OCI-LY7 (cell line): Measurements from ENCODE around the gene FSIP1. TPM values are rescaled to one million over a fixed set of nuclear protein-coding genes. Genes with fewer than 3 reads are reported as not detected.

Experiments used
- BruUV-seq: library from RNA; stranded (reverse); fragments of 400-500 nt; replicated peaks from 2 replicates; lab custom pipeline; 2021; lab: Mats Ljungman, UMichigan
- CTCF ChIA-PET: fragments of 300-600 bp; sonication (Branson Sonifier 250); formaldehyde crosslinking; loops from one replicate; lab custom pipeline; 2022; ENCODE audit warnings: antibody characterized with exemption; ENCODE audit not compliant: unreplicated experiment; lab: Charles Lee
- POLR2A ChIA-PET: fragments of 300-600 bp; sonication (Branson Sonifier 250); formaldehyde crosslinking; loops from one replicate; lab custom pipeline; 2022; ENCODE audit warnings: antibody characterized with exemption; lab: Charles Lee
- DNase-seq: peaks from one replicate; pipeline ENCODE4 v3.0.0-alpha.2; 2015; ENCODE audit warnings: low spot score
- H2AFZ ChIP-seq: fragments of 200-600 bp; sonication (generic), shearing (Covaris generic); 2 replicates; pipeline ENCODE4 v1.6.1; 2014; ENCODE audit warnings: mild to moderate bottlenecking, antibody characterized with exemption, low read length, moderate library complexity
- H3K27ac ChIP-seq: fragments of 200-600 bp; sonication (generic); 2 replicates; pipeline ENCODE4 v1.5.1; 2014; ENCODE audit warnings: mixed run types, low read depth, mild to moderate bottlenecking, moderate library complexity, low read length, inconsistent platforms; ENCODE audit not compliant: poor library complexity, severe bottlenecking
- H3K36me3 ChIP-seq: fragments of 200-600 bp; sonication (generic); 2 replicates; pipeline ENCODE4 v1.6.1; 2014; ENCODE audit warnings: mild to moderate bottlenecking, antibody characterized with exemption, low read length, moderate library complexity, mixed read lengths; ENCODE audit not compliant: insufficient read depth
- H3K4me1 ChIP-seq: fragments of 200-600 bp; sonication (generic); 2 replicates; pipeline ENCODE4 v1.5.1; 2014; ENCODE audit warnings: mild to moderate bottlenecking, low read length; ENCODE audit not compliant: insufficient read depth, poor library complexity, severe bottlenecking
- H3K4me2 ChIP-seq: fragments of 200-600 bp; sonication (generic); 2 replicates; pipeline ENCODE4 v1.6.1; 2014; ENCODE audit warnings: mild to moderate bottlenecking, low read length
- H3K4me3 ChIP-seq: fragments of 200-600 bp; sonication (generic); 2 replicates; pipeline ENCODE4 v1.5.1; 2014; ENCODE audit warnings: mild to moderate bottlenecking, low read depth, low read length; ENCODE audit not compliant: poor library complexity, severe bottlenecking
- H3K79me2 ChIP-seq: fragments of 200-600 bp; sonication (generic); 2 replicates; pipeline ENCODE4 v1.6.1; 2016; ENCODE audit warnings: low read depth, mild to moderate bottlenecking, low read length, moderate library complexity, mixed read lengths; ENCODE audit not compliant: insufficient read depth
- H3K9me2 ChIP-seq: fragments of 200-600 bp; sonication (generic); 2 replicates; pipeline ENCODE4 v1.6.1; 2016; ENCODE audit warnings: mild to moderate bottlenecking, low read length, mixed read lengths; ENCODE audit not compliant: insufficient read depth
- H3K9me3 ChIP-seq: fragments of 200-600 bp; sonication (generic); 2 replicates; pipeline ENCODE4 v1.6.1; 2014; ENCODE audit warnings: mild to moderate bottlenecking, mixed run types, low read length, mixed read lengths
- H4K20me1 ChIP-seq: fragments of 200-600 bp; sonication (generic); 2 replicates; pipeline ENCODE4 v1.6.1; 2014; ENCODE audit warnings: mild to moderate bottlenecking, antibody characterized with exemption, low read length, moderate library complexity, mixed read lengths; ENCODE audit not compliant: insufficient read depth
- CTCF ChIP-seq: fragments of 200-600 bp; sonication (generic); conservative IDR thresholded peaks from 2 replicates; pipeline ENCODE4 v1.5.1; 2014; ENCODE audit warnings: mild to moderate bottlenecking, antibody characterized with exemption, low read length, moderate library complexity, mixed read lengths
- EZH2phosphoT487 ChIP-seq: fragments of 200-600 bp; sonication (generic); IDR thresholded peaks from 2 replicates; pipeline ENCODE4 v1.6.1; 2018; ENCODE audit warnings: low read depth, borderline replicate concordance, mild to moderate bottlenecking, mixed run types, antibody characterized with exemption, low read length, moderate library complexity, mixed read lengths
- intact Hi-C: fragments of 100-400 bp; cut with micrococcal nuclease; formaldehyde crosslinking; loops from one replicate; pipeline ENCODE4 v1.10.0; 2022; ENCODE audit not compliant: unreplicated experiment
- total RNA-seq, 2 experiments: library from RNA; depleted of rRNA in 1 of 2; stranded (reverse); fragments of >200 nt in 1 of 2; shearing (Covaris generic) in 1 of 2; gene quantifications; 2 replicates each; pipeline ENCODE4 v1.2.3, GENCODE V29; 2014 to 2022

The FSIP1 gene
- total RNA-seq, 2 experiments from 2014 or later, result 0.28 to 0.65 TPM

- Histone ChIP-seq H3K4me3 (no peak overlapping the region), H3K27ac (no peak overlapping the region), H3K4me1 (no peaks in the 10 kb centered on the region), H3K9me3 (no peaks in the 10 kb centered on the region), H4K20me1 (no peaks in the 10 kb centered on the region), H3K79me2 (no peaks in the 10 kb centered on the region), H3K36me3 (no peaks in the 10 kb centered on the region), H3K9me2 (no peaks in the 10 kb centered on the region), H2AFZ (no peak overlapping the region), H3K4me2 (no peak overlapping the region)
- intact Hi-C loops, result loop anchor here (5.0 kb wide), 1 partner anchor 766 kb away; no protein-coding TSS in a partner anchor
- DNase-seq, result no peak
- BruUV-seq, result no TSS peak
- CTCF ChIA-PET, result no interaction called here
- POLR2A ChIA-PET, result interaction anchor here (0.6 kb wide), 1 partner anchor 96 kb away, joined by 3 read pairs; no protein-coding TSS in a partner anchor
- TF ChIP-seq EZH2phosphoT487 (no peak), CTCF (no peak)
These were observed 199.6 kb downstream of the FSIP1 start for GRCh38 chr15:39582977-39583595.

GRCh38 chr15:39582286-39582976 is 200.2 kb downstream of the FSIP1 start:
- CTCF ChIA-PET, result no interaction called here
- DNase-seq, result no peak
- intact Hi-C loops, result loop anchor here (5.0 kb wide), 1 partner anchor 765 kb away; no protein-coding TSS in a partner anchor
- Histone ChIP-seq H3K9me3 (no peaks in the 10 kb centered on the region), H3K4me1 (no peaks in the 10 kb centered on the region), H3K4me2 (no peak overlapping the region), H4K20me1 (no peaks in the 10 kb centered on the region), H2AFZ (no peak overlapping the region), H3K79me2 (no peaks in the 10 kb centered on the region), H3K4me3 (no peak overlapping the region), H3K9me2 (no peaks in the 10 kb centered on the region), H3K27ac (no peak overlapping the region), H3K36me3 (no peaks in the 10 kb centered on the region)
- POLR2A ChIA-PET, result interaction anchor here (0.5 to 0.6 kb wide), 2 partner anchors 97 to 466 kb away, joined by 3 read pairs; no protein-coding TSS in a partner anchor
- no peak for TF ChIP-seq CTCF
- BruUV-seq, result no TSS peak

GRCh38 chr15:39581793-39582285 is 200.8 kb downstream of the FSIP1 start:
- TF ChIP-seq EZH2phosphoT487 (no peak), CTCF (no peak)
- intact Hi-C loops, result loop anchor here (5.0 kb wide), 1 partner anchor 765 kb away; no protein-coding TSS in a partner anchor
- Histone ChIP-seq H3K27ac (no peak overlapping the region), H3K4me3 (no peak overlapping the region), H3K9me2 (no peaks in the 10 kb centered on the region), H3K4me2 (no peak overlapping the region), H3K9me3 (no peaks in the 10 kb centered on the region), H2AFZ (no peak overlapping the region), H3K36me3 (no peaks in the 10 kb centered on the region), H3K4me1 (no peaks in the 10 kb centered on the region), H3K79me2 (no peaks in the 10 kb centered on the region), H4K20me1 (no peaks in the 10 kb centered on the region)
- ChIA-PET POLR2A (interaction anchor here (0.5 kb wide), 1 partner anchor 466 kb away, joined by 3 read pairs; no protein-coding TSS in a partner anchor), CTCF (no interaction called here)
- no TSS peak for BruUV-seq
- DNase-seq, result no peak
